Panc1 (cell line): ENCODE results near the gene RAB6B.

Experiments
- CTCF ChIP-seq: fragments of 450-650 bp; IDR thresholded peaks from 2 replicates; pipeline ENCODE4 v1.5.1; 2017; ENCODE audit warnings: mild to moderate bottlenecking
- REST ChIP-seq, 2 experiments: IDR thresholded peaks; 2 replicates each; pipeline ENCODE4 v1.6.1; 2011 to 2012; ENCODE audit warnings: low read depth in 2 of 2, control low read depth in 1 of 2, low read length in 1 of 2, mild to moderate bottlenecking in 1 of 2, moderate library complexity in 1 of 2; ENCODE audit not compliant: insufficient read depth in 1 of 2

GRCh38 chr3:133927540-133928066, 31.9 kb upstream of the RAB6B start:
- peak; percentile 99 for TF ChIP-seq CTCF
- no peak for TF ChIP-seq REST (IDR thresholded peaks at IDR 0.05; ENCODE audit: insufficient read depth in 1 of 2, low read depth in 2 of 2, low read length in 1 of 2)
